NB4 (cell line): ENCODE data around the gene SERBP1.
"Not testable (repeated sequence)": the region's sequence is repeated elsewhere in the genome, so short reads cannot be mapped to it uniquely, and the experiment has no call there.

Source experiments
- CTCF ChIP-seq: IDR thresholded peaks from one replicate; pipeline ENCODE4 v1.5.1; 2012; ENCODE audit warnings: low read depth, low read length
- MAX ChIP-seq: IDR thresholded peaks from 2 replicates; pipeline ENCODE4 v1.6.1; 2011; ENCODE audit warnings: low read depth, low read length
- MYC ChIP-seq: IDR thresholded peaks from 2 replicates; pipeline ENCODE4 v1.6.1; 2011; ENCODE audit warnings: low read depth, low read length
- POLR2A ChIP-seq: IDR thresholded peaks from 2 replicates; pipeline ENCODE4 v1.6.1; 2011; ENCODE audit warnings: mild to moderate bottlenecking; ENCODE audit not compliant: insufficient read length; ENCODE audit errors: extremely low read depth

GRCh38 chr1:67417733-67418132 is 12.5 kb downstream of the SERBP1 start:
- not testable (repeated sequence) for TF ChIP-seq CTCF, POLR2A, MYC, MAX
